Measurements from ENCODE around the gene ENPP6.

DNA sequence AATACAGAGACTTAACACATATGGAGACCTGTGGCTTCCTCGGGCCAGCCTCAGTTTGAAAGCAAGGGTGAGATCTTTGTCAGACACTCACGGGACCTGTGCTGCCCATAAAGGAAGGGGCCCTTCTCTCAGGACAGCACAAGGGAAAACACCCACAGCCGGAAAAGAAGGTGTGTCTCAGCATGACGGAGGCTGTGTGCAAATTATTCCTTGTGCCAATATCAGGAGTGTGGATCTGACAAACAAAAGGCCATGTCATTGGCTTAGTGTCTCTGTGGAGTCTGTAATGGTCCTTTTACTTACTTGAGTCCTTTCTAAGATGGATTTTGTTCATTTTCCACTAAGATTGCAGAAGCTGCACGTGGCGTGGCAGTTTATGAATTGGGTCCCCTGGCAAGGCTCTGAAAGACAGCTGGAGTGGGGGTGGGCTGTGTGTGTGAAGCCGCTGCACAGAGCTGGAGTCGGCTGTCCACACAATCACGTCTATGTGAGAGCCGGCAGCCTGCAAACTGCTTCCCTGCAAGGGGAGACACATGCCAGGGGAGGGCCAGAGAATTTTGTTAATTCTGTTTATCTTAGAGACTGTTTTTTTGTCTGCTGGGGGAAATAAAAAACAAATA lies 1.9 kb downstream of the ENPP6 start:
- no peak for TF ChIP-seq EZH2 (IDR thresholded peaks at IDR 0.05)
- TF ChIP-seq POLR2AphosphoS5 (IDR thresholded peaks at IDR 0.05; ENCODE audit: borderline replicate concordance, low read depth, low read length): no peak

Measured in SK-N-MC (cell line).